H9 (cell line): Measurements from ENCODE around the gene LIN7A. TPM values are rescaled to one million over a fixed set of nuclear protein-coding genes. Genes with fewer than 3 reads are reported as not detected.

ENCODE experiments used
- DNase-seq: peaks from one replicate; pipeline ENCODE4 v3.0.0-alpha.2; 2017
- H2AFZ ChIP-seq: one replicate; pipeline ENCODE4 v1.6.1; 2013; ENCODE audit warnings: mild to moderate bottlenecking, low read length, control low read depth, moderate library complexity
- H2AK5ac ChIP-seq: 2 replicates; pipeline ENCODE4 v1.6.1; 2013; ENCODE audit warnings: low read length, control low read depth, mixed read lengths; ENCODE audit not compliant: insufficient read length
- H2BK120ac ChIP-seq: one replicate; pipeline ENCODE4 v1.6.1; 2013; ENCODE audit warnings: low read depth, mild to moderate bottlenecking, low read length, control low read depth, inconsistent platforms; ENCODE audit not compliant: poor library complexity, severe bottlenecking
- H2BK12ac ChIP-seq: 2 replicates; pipeline ENCODE4 v1.6.1; 2013; ENCODE audit warnings: low read length, control low read depth, mixed read lengths, low read depth; ENCODE audit not compliant: insufficient read length
- H2BK15ac ChIP-seq: 2 replicates; pipeline ENCODE4 v1.6.1; 2013; ENCODE audit warnings: low read depth, low read length, control low read depth
- H2BK20ac ChIP-seq: one replicate; pipeline ENCODE4 v1.6.1; 2013; ENCODE audit warnings: low read depth, mild to moderate bottlenecking, low read length, control low read depth, inconsistent platforms; ENCODE audit not compliant: poor library complexity, severe bottlenecking
- H2BK5ac ChIP-seq: 2 replicates; pipeline ENCODE4 v1.6.1; 2013; ENCODE audit warnings: low read length, control low read depth, mixed read lengths; ENCODE audit not compliant: insufficient read length
- H3K14ac ChIP-seq: 2 replicates; pipeline ENCODE4 v1.6.1; 2013; ENCODE audit warnings: low read length, control low read depth; ENCODE audit not compliant: insufficient read depth
- H3K18ac ChIP-seq: 2 replicates; pipeline ENCODE4 v1.6.1; 2013; ENCODE audit warnings: low read depth, mild to moderate bottlenecking, mixed read lengths, low read length, control low read depth; ENCODE audit not compliant: insufficient read length
- H3K23ac ChIP-seq: 2 replicates; pipeline ENCODE4 v1.6.1; 2013; ENCODE audit warnings: low read length, control low read depth, mixed read lengths, low read depth; ENCODE audit not compliant: insufficient read length
- H3K23me2 ChIP-seq: 2 replicates; pipeline ENCODE4 v1.6.1; 2013; ENCODE audit warnings: low read depth, mild to moderate bottlenecking, mixed read lengths, low read length, control low read depth; ENCODE audit not compliant: insufficient read length, poor library complexity, severe bottlenecking
- H3K27ac ChIP-seq: 2 replicates; pipeline ENCODE4 v1.5.1; 2013; ENCODE audit warnings: low read length, control low read depth, mixed read lengths, low read depth; ENCODE audit not compliant: insufficient read length
- H3K27me3 ChIP-seq: 2 replicates; pipeline ENCODE4 v1.6.1; 2013; ENCODE audit warnings: low read length, control low read depth, inconsistent platforms; ENCODE audit not compliant: insufficient read depth
- H3K4ac ChIP-seq: 2 replicates; pipeline ENCODE4 v1.6.1; 2013; ENCODE audit warnings: low read depth, mild to moderate bottlenecking, control low read depth, inconsistent platforms, low read length, moderate library complexity
- H3K4me1 ChIP-seq: 2 replicates; pipeline ENCODE4 v1.6.1; 2013; ENCODE audit warnings: low read length, control low read depth, inconsistent platforms; ENCODE audit not compliant: insufficient read depth
- H3K4me2 ChIP-seq: 2 replicates; pipeline ENCODE4 v1.6.1; 2013; ENCODE audit warnings: low read length, control low read depth, mixed read lengths; ENCODE audit not compliant: insufficient read length, insufficient read depth
- H3K56ac ChIP-seq: 2 replicates; pipeline ENCODE4 v1.6.1; 2013; ENCODE audit warnings: low read depth, mild to moderate bottlenecking, mixed read lengths, low read length, control low read depth; ENCODE audit not compliant: insufficient read length
- H3K79me1 ChIP-seq: 2 replicates; pipeline ENCODE4 v1.6.1; 2013; ENCODE audit warnings: low read depth, mild to moderate bottlenecking, moderate library complexity, low read length, control low read depth, inconsistent platforms; ENCODE audit not compliant: insufficient read depth, poor library complexity, severe bottlenecking
- H3K79me2 ChIP-seq: 2 replicates; pipeline ENCODE4 v1.6.1; 2013; ENCODE audit warnings: low read length, control low read depth, inconsistent platforms; ENCODE audit not compliant: insufficient read depth
- H3K9ac ChIP-seq: 2 replicates; pipeline ENCODE4 v1.6.1; 2013; ENCODE audit warnings: low read length, control low read depth, mixed read lengths; ENCODE audit not compliant: insufficient read length; ENCODE audit errors: extremely low read depth
- H3K9me3 ChIP-seq: one replicate; pipeline ENCODE4 v1.6.1; 2013; ENCODE audit warnings: low read depth, low read length, inconsistent platforms; ENCODE audit not compliant: control insufficient read depth
- H3T11ph ChIP-seq: one replicate; pipeline ENCODE4 v1.6.1; 2013; ENCODE audit warnings: mild to moderate bottlenecking, low read length, control low read depth, inconsistent platforms
- H4K20me1 ChIP-seq: one replicate; pipeline ENCODE4 v1.6.1; 2013; ENCODE audit not compliant: control insufficient read depth, insufficient read length, insufficient read depth
- H4K5ac ChIP-seq: 2 replicates; pipeline ENCODE4 v1.6.1; 2013; ENCODE audit warnings: low read depth, mild to moderate bottlenecking, mixed read lengths, low read length, control low read depth; ENCODE audit not compliant: insufficient read length
- H4K8ac ChIP-seq: replicated peaks from 2 replicates; pipeline ENCODE4 v1.6.1; 2013; ENCODE audit warnings: low read length, control low read depth, mixed read lengths, low read depth; ENCODE audit not compliant: insufficient read length
- H4K91ac ChIP-seq: 2 replicates; pipeline ENCODE4 v1.6.1; 2013; ENCODE audit warnings: low read depth, mild to moderate bottlenecking, moderate library complexity, mixed read lengths, low read length, control low read depth; ENCODE audit not compliant: insufficient read length
- H3K27ac Mint-ChIP-seq, 3 experiments: 2 replicates in 2 of 3; 3 replicates in 1 of 3; pipeline ENCODE4 v1.8.0; 2020 to 2021; ENCODE audit warnings: mixed read lengths in 3 of 3, mild to moderate bottlenecking in 1 of 3, moderate library complexity in 1 of 3
- H3K27me3 Mint-ChIP-seq: 2 replicates; pipeline ENCODE4 v1.8.0; 2021; ENCODE audit warnings: low read depth, mild to moderate bottlenecking, moderate library complexity, mixed read lengths
- H3K36me3 Mint-ChIP-seq, 3 experiments: 2 replicates in 2 of 3; 3 replicates in 1 of 3; pipeline ENCODE4 v1.8.0; 2020 to 2021; ENCODE audit warnings: low read depth in 3 of 3, mixed read lengths in 3 of 3; ENCODE audit not compliant: insufficient read depth in 1 of 3
- H3K4me1 Mint-ChIP-seq, 2 experiments: 2 replicates each; pipeline ENCODE4 v1.8.0; 2020; ENCODE audit warnings: mixed read lengths in 2 of 2
- H3K4me3 Mint-ChIP-seq, 2 experiments: 2 replicates in 1 of 2; 3 replicates in 1 of 2; pipeline ENCODE4 v1.8.0; 2020 to 2021; ENCODE audit warnings: mild to moderate bottlenecking in 2 of 2, mixed read lengths in 2 of 2, moderate library complexity in 1 of 2
- H3K9me3 Mint-ChIP-seq, 2 experiments: 2 replicates in 1 of 2; 3 replicates in 1 of 2; pipeline ENCODE4 v1.8.0; 2020; ENCODE audit warnings: mild to moderate bottlenecking in 2 of 2, mixed read lengths in 2 of 2, moderate library complexity in 1 of 2
- WGBS: extraction: QIAGEN DNeasy Blood & Tissue Kit; methylation state at CpG from one replicate; pipeline ENCODE4 v1.1.7; 2013; ENCODE audit warnings: missing lambda C conversion rate, low lambda C conversion rate, mixed read lengths; ENCODE audit not compliant: insufficient read length; ENCODE audit errors: extremely low coverage; 5-methylcytosine and 5-hydroxymethylcytosine counted together
- total RNA-seq: library from RNA; stranded (reverse); gene quantifications from 2 replicates; pipeline ENCODE4 v1.2.1, GENCODE V29; 2021
- TF ChIP-seq, protein P1 (sequence below): fragments of 200-600 bp; sonication (generic); conservative IDR thresholded peaks from 3 replicates; pipeline ENCODE4 v1.8.0; 2021; ENCODE audit warnings: antibody characterized with exemption, mild to moderate bottlenecking

The LIN7A gene
- total RNA-seq, 1 experiment from 2014 or later, result 18.3 TPM

DNA sequence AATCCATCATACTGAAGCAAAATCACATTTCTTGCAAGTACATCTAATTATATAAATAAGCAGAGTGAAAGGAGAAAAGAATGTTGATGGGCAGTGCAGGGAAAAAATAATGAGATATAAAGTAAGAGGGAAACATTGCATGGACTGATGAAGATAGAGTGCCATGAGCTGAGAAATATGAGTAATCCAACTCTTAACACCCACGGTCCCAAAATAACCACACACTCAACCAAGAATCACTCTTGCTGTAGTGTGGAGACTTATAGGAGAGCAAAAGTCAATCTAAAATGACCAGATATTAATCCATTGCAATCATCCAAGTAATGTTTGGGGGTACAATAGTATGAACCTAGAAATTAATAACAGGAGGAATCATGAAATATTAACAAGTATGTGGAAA is 180.9 kb downstream of the LIN7A start:
- no peak for DNase-seq
- WGBS, result no CpG with 5 or more reads among the region's 1 CpG
- Mint-ChIP-seq H3K4me3 (no peak overlapping the region), H3K9me3 (no peaks in the 10 kb centered on the region), H3K27ac (no peak overlapping the region), H3K27me3 (no peaks in the 10 kb centered on the region), H3K36me3 (no peaks in the 10 kb centered on the region), H3K4me1 (peaks cover 16 to 17% of the 10 kb centered on the region in 2 experiments)
- Histone ChIP-seq H3K23me2 (no peaks in the 10 kb centered on the region), H4K91ac (no peak overlapping the region), H3K9ac (no peak overlapping the region), H2BK15ac (no peak overlapping the region), H4K5ac (no peak overlapping the region), H3K4me1 (peaks cover 1% of the 10 kb centered on the region; the same call in 1 of the 2 replicates), H3K79me1 (no peaks in the 10 kb centered on the region), H2BK5ac (no peak overlapping the region), H3T11ph (no peak overlapping the region), H3K27me3 (no peaks in the 10 kb centered on the region), H2BK20ac (no peak overlapping the region), H4K20me1 (no peaks in the 10 kb centered on the region), H3K23ac (no peak overlapping the region), H3K14ac (no peak overlapping the region), H3K18ac (no peak overlapping the region), H2BK12ac (no peak overlapping the region), H3K27ac (no peak overlapping the region), H2BK120ac (no peak overlapping the region), H2AK5ac (no peak overlapping the region), H3K4me2 (no peak overlapping the region), H3K9me3 (no peaks in the 10 kb centered on the region), H2AFZ (no peak overlapping the region), H3K4ac (no peak overlapping the region), H4K8ac (no peak overlapping the region), H3K79me2 (no peaks in the 10 kb centered on the region), H3K56ac (no peak overlapping the region)
- TF ChIP-seq, protein P1, sequence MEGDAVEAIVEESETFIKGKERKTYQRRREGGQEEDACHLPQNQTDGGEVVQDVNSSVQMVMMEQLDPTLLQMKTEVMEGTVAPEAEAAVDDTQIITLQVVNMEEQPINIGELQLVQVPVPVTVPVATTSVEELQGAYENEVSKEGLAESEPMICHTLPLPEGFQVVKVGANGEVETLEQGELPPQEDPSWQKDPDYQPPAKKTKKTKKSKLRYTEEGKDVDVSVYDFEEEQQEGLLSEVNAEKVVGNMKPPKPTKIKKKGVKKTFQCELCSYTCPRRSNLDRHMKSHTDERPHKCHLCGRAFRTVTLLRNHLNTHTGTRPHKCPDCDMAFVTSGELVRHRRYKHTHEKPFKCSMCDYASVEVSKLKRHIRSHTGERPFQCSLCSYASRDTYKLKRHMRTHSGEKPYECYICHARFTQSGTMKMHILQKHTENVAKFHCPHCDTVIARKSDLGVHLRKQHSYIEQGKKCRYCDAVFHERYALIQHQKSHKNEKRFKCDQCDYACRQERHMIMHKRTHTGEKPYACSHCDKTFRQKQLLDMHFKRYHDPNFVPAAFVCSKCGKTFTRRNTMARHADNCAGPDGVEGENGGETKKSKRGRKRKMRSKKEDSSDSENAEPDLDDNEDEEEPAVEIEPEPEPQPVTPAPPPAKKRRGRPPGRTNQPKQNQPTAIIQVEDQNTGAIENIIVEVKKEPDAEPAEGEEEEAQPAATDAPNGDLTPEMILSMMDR, result no peak
